GM23248 (cell line): ENCODE measurements around the gene BIRC7. TPM values are rescaled to one million over a fixed set of nuclear protein-coding genes. Genes with fewer than 3 reads are reported as not detected.

Experiments
- DNase-seq: peaks from one replicate; pipeline ENCODE4 v3.0.0-alpha.2; 2015
- H2AFZ ChIP-seq: fragments of 200-600 bp; sonication (generic); 2 replicates; pipeline ENCODE4 v1.6.1; 2016; ENCODE audit warnings: antibody characterized with exemption
- H3F3A ChIP-seq: fragments of 200-600 bp; sonication (generic); 2 replicates; pipeline ENCODE4 v1.6.1; 2016; ENCODE audit warnings: mild to moderate bottlenecking, antibody characterized with exemption, mixed run types; ENCODE audit not compliant: insufficient read depth
- H3K27ac ChIP-seq: fragments of 200-600 bp; sonication (generic); 2 replicates; pipeline ENCODE4 v1.5.1; 2016; ENCODE audit warnings: mild to moderate bottlenecking
- H3K27me3 ChIP-seq: fragments of 200-600 bp; sonication (generic); replicated peaks from 2 replicates; pipeline ENCODE4 v1.6.1; 2016; ENCODE audit warnings: mild to moderate bottlenecking; ENCODE audit not compliant: insufficient read depth
- H3K36me3 ChIP-seq: fragments of 200-600 bp; sonication (generic); 2 replicates; pipeline ENCODE4 v1.6.1; 2016; ENCODE audit warnings: low read depth, mild to moderate bottlenecking
- H3K4me1 ChIP-seq: fragments of 200-600 bp; sonication (generic); 2 replicates; pipeline ENCODE4 v1.6.1; 2016; ENCODE audit warnings: mild to moderate bottlenecking; ENCODE audit not compliant: insufficient read depth
- H3K4me2 ChIP-seq: fragments of 200-600 bp; sonication (generic); one replicate; pipeline ENCODE4 v1.6.1; 2016; ENCODE audit warnings: mild to moderate bottlenecking; ENCODE audit not compliant: unreplicated experiment
- H3K4me3 ChIP-seq: fragments of 200-600 bp; sonication (generic); 2 replicates; pipeline ENCODE4 v1.5.1; 2016; ENCODE audit warnings: mild to moderate bottlenecking
- H3K79me2 ChIP-seq: fragments of 200-600 bp; sonication (generic); 2 replicates; pipeline ENCODE4 v1.6.1; 2016; ENCODE audit warnings: mild to moderate bottlenecking; ENCODE audit not compliant: insufficient read depth
- H3K9ac ChIP-seq: fragments of 200-600 bp; sonication (generic); 2 replicates; pipeline ENCODE4 v1.6.1; 2016; ENCODE audit warnings: mild to moderate bottlenecking
- H3K9me2 ChIP-seq: fragments of 200-600 bp; sonication (generic); 2 replicates; pipeline ENCODE4 v1.6.1; 2016; ENCODE audit warnings: mixed run types, mild to moderate bottlenecking, moderate library complexity; ENCODE audit not compliant: insufficient read depth
- H3K9me3 ChIP-seq: fragments of 200-600 bp; sonication (generic); one replicate; pipeline ENCODE4 v1.6.1; 2017; ENCODE audit warnings: low read depth
- H4K20me1 ChIP-seq: fragments of 200-600 bp; sonication (generic); 2 replicates; pipeline ENCODE4 v1.6.0; 2016; ENCODE audit not compliant: insufficient read depth
- EZH2 ChIP-seq: fragments of 200-600 bp; sonication (generic); IDR thresholded peaks from 2 replicates; pipeline ENCODE4 v1.6.1; 2018; ENCODE audit warnings: antibody characterized with exemption, mild to moderate bottlenecking; ENCODE audit not compliant: insufficient read depth, poor library complexity, severe bottlenecking
- EZH2phosphoT487 ChIP-seq: fragments of 200-600 bp; sonication (generic); IDR thresholded peaks from 2 replicates; pipeline ENCODE4 v1.6.1; 2018; ENCODE audit warnings: antibody characterized with exemption, moderate library complexity, mild to moderate bottlenecking, low read depth; ENCODE audit not compliant: insufficient read depth
- WGBS, 2 experiments: methylation state at CpG; one replicate each; pipeline ENCODE4 v1.1.6; 2015 to 2017; ENCODE audit warnings: low lambda C conversion rate in 2 of 2, low coverage in 1 of 2; ENCODE audit errors: missing lambda C conversion rate in 2 of 2; 5-methylcytosine and 5-hydroxymethylcytosine counted together
- in situ Hi-C: fragments of 300-500 bp; cut with MboI; formaldehyde crosslinking; loops from 2 replicates; pipeline ENCODE4 v1.15.0; 2020
- polyA plus RNA-seq: library from polyadenylated mRNA; unstranded; fragments of >200 nt; fragmentation: Nextera tagmentation; extraction: Ambion mirVana; gene quantifications from 2 replicates; pipeline ENCODE4 v1.2.1, GENCODE V29; 2016
- total RNA-seq: library from RNA; depleted of rRNA; stranded (reverse); fragments of >200 nt; shearing (Covaris generic); gene quantifications from 2 replicates; pipeline ENCODE4 v1.2.3, GENCODE V29; 2014

Gene BIRC7
- total and polyA plus RNA-seq, 2 experiments from 2014 or later, result not detected

DNA sequence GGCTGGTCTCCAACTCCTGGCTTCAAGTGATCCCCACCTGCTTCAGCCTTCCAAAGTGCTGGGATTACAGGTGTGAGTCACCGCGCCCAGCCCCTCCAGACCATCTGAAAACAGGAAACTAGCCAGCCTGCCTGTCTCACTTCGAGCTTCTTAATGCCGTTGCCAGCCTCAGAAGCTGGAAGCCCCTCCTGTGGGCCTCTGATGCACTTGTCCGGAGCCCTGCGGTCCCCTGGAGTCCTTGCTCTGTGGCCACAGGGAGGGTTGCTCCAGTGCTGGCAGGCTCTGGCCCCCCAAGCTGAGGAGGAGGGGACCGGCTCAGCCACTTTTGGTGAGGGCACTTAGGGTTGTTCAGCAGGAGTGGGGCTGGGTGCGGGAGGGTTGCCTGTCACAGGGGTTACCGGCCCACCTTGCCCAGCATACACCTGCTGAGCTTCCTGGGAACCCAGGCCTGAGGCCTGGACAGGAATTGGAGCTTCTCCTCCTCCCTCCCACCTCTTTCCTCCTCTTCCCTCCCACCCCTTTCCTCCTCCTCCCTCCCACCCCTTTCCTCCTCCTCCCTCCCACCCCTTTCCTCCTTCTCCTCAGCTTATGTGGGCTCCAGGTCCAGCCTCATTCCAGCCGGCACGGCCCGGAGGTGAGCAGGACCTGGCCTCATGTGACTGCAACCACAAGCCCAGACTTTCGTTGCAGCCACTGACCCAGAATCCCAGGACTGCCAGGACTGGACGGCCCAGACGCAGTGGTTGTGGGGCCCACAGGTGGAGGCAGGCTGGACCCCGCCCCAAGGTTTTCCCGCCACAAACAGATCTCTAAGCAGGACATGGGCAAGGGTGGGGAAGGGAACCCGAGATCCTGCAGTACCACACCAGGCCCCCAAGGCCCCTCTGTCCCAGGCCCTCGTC lies 9.4 kb upstream of the BIRC7 start:
- no peak overlapping the region for H3K27ac ChIP-seq
- H3K27me3 ChIP-seq, result peaks cover under 1% of the 10 kb centered on the region; the same call in 1 of the 2 replicates
- no peaks in the 10 kb centered on the region for H4K20me1 ChIP-seq
- H3K4me2 ChIP-seq, result no peak overlapping the region
- DNase-seq, result no peak
- no peaks in the 10 kb centered on the region for H3K9me2 ChIP-seq
- no peaks in the 10 kb centered on the region for H3K36me3 ChIP-seq
- no peaks in the 10 kb centered on the region for H3K9me3 ChIP-seq
- no peak overlapping the region for H3K4me3 ChIP-seq
- H3K79me2 ChIP-seq, result no peaks in the 10 kb centered on the region
- no peak overlapping the region for H2AFZ ChIP-seq
- no peaks in the 10 kb centered on the region for H3F3A ChIP-seq
- 69 to 73% methylated on average over 17 to 18 of the region's 19 CpGs for WGBS, 2 experiments
- no peaks in the 10 kb centered on the region for H3K4me1 ChIP-seq
- TF ChIP-seq EZH2, result no peak
- no peak for TF ChIP-seq EZH2phosphoT487
- no peak overlapping the region for H3K9ac ChIP-seq
- in situ Hi-C loops, result no loop called here

DNA sequence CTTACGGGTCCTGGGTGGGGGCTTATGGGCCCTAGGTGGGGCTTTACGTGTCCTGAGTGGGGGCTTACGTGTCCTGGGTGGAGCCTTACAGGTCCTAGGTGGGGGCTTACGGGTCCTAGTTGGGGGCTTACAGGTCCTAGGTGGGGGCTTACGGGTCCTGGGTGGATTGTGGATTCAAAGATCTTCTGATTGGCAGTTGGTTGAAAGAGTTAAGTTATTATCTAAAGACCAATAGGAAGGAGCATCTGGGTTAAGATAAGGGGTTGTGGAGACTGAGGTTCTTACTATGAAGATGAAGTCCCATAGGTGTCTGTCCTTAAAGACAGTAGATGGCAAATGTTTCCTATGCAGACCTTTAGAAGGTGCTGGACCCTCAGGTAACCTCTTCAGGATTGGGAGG lies 8.4 kb upstream of the BIRC7 start:
- H3K27me3 ChIP-seq, result no peaks in the 10 kb centered on the region; the same call in 1 of the 2 replicates
- H3K4me1 ChIP-seq, result peaks cover 8% of the 10 kb centered on the region
- no peaks in the 10 kb centered on the region for H3K9me2 ChIP-seq
- 72 to 79% methylated on average over 5 of the region's 5 CpGs for WGBS, 2 experiments
- peaks cover 8% of the 10 kb centered on the region for H3F3A ChIP-seq
- no peak overlapping the region for H3K27ac ChIP-seq
- H3K79me2 ChIP-seq, result no peaks in the 10 kb centered on the region
- H3K36me3 ChIP-seq, result no peaks in the 10 kb centered on the region
- no peak overlapping the region for H3K4me3 ChIP-seq
- in situ Hi-C loops, result no loop called here
- no peaks in the 10 kb centered on the region for H4K20me1 ChIP-seq
- H3K9me3 ChIP-seq, result no peaks in the 10 kb centered on the region
- H2AFZ ChIP-seq, result no peak overlapping the region
- TF ChIP-seq EZH2phosphoT487 (no peak), EZH2 (no peak)
- no peak overlapping the region for H3K4me2 ChIP-seq
- no peak for DNase-seq
- H3K9ac ChIP-seq, result no peak overlapping the region

DNA sequence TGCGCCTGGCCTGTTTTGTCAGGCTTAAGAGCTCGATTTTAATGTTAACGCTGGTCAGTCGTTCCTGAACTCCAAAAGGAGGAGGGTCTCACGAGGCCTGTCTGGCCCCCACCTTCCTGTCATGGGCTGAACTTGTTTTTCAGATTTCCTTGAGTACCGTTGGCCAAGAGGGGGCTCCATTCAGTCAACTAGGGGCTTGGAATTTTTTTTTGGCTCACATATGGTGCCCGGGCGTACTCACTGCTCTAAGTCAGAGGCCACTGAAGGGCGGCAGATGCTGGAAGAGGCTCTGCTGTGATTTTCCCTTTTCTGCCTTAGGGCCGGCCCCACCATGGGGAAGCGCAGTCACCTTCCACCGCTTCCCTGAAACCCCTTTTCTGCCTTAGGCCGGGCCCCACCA lies 6.9 kb upstream of the BIRC7 start:
- Histone ChIP-seq H2AFZ (no peak overlapping the region), H3K4me1 (peaks cover 18% of the 10 kb centered on the region), H3F3A (peaks cover 17% of the 10 kb centered on the region), H3K9me2 (no peaks in the 10 kb centered on the region), H3K4me2 (no peak overlapping the region), H3K4me3 (no peak overlapping the region), H3K36me3 (no peaks in the 10 kb centered on the region), H3K79me2 (no peaks in the 10 kb centered on the region), H3K9ac (no peak overlapping the region), H4K20me1 (no peaks in the 10 kb centered on the region), H3K27me3 (no peaks in the 10 kb centered on the region), H3K27ac (no peak overlapping the region), H3K9me3 (no peaks in the 10 kb centered on the region)
- in situ Hi-C loops, result no loop called here
- no peak for DNase-seq
- TF ChIP-seq EZH2 (no peak), EZH2phosphoT487 (no peak)
- 65 to 69% methylated on average over 13 of the region's 13 CpGs for WGBS, 2 experiments

DNA sequence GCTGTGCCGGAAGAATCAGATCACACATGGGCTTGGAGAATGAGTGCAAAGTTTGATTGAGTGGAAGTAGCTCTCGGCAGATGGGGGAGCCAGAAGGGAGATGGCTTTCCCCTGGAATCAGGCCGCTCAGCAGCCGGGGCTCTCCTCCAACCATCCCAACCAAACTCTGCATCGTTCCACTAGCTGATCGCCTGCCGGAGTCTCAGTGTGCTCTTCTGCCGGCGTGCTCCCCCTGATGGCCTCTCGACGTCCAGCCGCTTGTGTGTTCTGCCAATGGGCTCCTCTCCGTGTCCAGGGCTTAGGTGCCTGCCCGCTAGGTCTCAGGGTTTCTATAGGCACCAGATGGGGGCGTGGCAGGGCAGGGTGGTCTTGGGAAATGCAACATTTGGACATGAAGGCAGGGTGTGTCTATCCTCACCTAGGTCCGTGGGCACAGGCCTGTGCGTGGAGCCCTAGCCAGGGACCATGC lies 4.9 kb upstream of the BIRC7 start:
- no peaks in the 10 kb centered on the region for H4K20me1 ChIP-seq
- no peaks in the 10 kb centered on the region for H3K79me2 ChIP-seq
- H3K27me3 ChIP-seq, result no peaks in the 10 kb centered on the region
- H3K36me3 ChIP-seq, result no peaks in the 10 kb centered on the region
- H3K27ac ChIP-seq, result no peak overlapping the region
- H3K4me3 ChIP-seq, result no peak overlapping the region
- H3K9ac ChIP-seq, result no peak overlapping the region
- H3F3A ChIP-seq, result peaks cover 17% of the 10 kb centered on the region
- in situ Hi-C loops, result no loop called here
- TF ChIP-seq EZH2phosphoT487 (no peak), EZH2 (no peak)
- no peaks in the 10 kb centered on the region for H3K9me2 ChIP-seq
- 16 to 19% methylated on average over 17 of the region's 17 CpGs for WGBS, 2 experiments
- no peaks in the 10 kb centered on the region for H3K9me3 ChIP-seq
- H3K4me1 ChIP-seq, result peaks cover 18% of the 10 kb centered on the region
- H3K4me2 ChIP-seq, result no peak overlapping the region
- DNase-seq, result peak; percentile 87
- peak overlapping the region; percentile 53 for H2AFZ ChIP-seq
